ENCODE measurements around the gene MPPED1. TPM values are rescaled to one million over a fixed set of nuclear protein-coding genes. Genes with fewer than 3 reads are reported as not detected.

The MPPED1 gene
- total and polyA plus RNA-seq, 2 experiments from 2014 or later, result 0.30 to 0.97 TPM

GRCh38 chr22:43506487-43506886, 94.7 kb downstream of the MPPED1 start:
- no peaks in the 10 kb centered on the region for H3K9me2 ChIP-seq (replicated peaks; ENCODE audit: insufficient read depth)
- no peaks in the 10 kb centered on the region for H3K4me1 ChIP-seq (ENCODE audit: insufficient read depth)
- no peak for TF ChIP-seq EZH2 (IDR thresholded peaks at IDR 0.05; ENCODE audit: borderline replicate concordance)
- TF ChIP-seq, protein P1, sequence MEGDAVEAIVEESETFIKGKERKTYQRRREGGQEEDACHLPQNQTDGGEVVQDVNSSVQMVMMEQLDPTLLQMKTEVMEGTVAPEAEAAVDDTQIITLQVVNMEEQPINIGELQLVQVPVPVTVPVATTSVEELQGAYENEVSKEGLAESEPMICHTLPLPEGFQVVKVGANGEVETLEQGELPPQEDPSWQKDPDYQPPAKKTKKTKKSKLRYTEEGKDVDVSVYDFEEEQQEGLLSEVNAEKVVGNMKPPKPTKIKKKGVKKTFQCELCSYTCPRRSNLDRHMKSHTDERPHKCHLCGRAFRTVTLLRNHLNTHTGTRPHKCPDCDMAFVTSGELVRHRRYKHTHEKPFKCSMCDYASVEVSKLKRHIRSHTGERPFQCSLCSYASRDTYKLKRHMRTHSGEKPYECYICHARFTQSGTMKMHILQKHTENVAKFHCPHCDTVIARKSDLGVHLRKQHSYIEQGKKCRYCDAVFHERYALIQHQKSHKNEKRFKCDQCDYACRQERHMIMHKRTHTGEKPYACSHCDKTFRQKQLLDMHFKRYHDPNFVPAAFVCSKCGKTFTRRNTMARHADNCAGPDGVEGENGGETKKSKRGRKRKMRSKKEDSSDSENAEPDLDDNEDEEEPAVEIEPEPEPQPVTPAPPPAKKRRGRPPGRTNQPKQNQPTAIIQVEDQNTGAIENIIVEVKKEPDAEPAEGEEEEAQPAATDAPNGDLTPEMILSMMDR (IDR thresholded peaks at IDR 0.05; ENCODE audit: poor library complexity), result no peak
- TF ChIP-seq EZH2phosphoT487 (IDR thresholded peaks at IDR 0.05; ENCODE audit: low read depth, severe bottlenecking, unreplicated experiment), result no peak
- no peaks in the 10 kb centered on the region for H4K20me1 ChIP-seq (ENCODE audit: insufficient read depth, poor library complexity, severe bottlenecking)
- no peaks in the 10 kb centered on the region for H3K9me3 ChIP-seq (ENCODE audit: low read depth)
- no peaks in the 10 kb centered on the region for H3K27me3 ChIP-seq
- WGBS (ENCODE audit: low lambda C conversion rate, missing lambda C conversion rate), result 89% methylated on average over 12 of the region's 12 CpGs
- no peak overlapping the region for H3K4me3 ChIP-seq
- H3K79me2 ChIP-seq, result no peaks in the 10 kb centered on the region
- no peak overlapping the region for H2AFZ ChIP-seq
- no peaks in the 10 kb centered on the region for H3K36me3 ChIP-seq (replicated peaks; ENCODE audit: insufficient read depth, low read depth)
- DNase-seq (ENCODE audit: low spot score), result no peak
- H3K27ac ChIP-seq, result no peak overlapping the region
- H3K4me2 ChIP-seq, result no peak overlapping the region

DNA sequence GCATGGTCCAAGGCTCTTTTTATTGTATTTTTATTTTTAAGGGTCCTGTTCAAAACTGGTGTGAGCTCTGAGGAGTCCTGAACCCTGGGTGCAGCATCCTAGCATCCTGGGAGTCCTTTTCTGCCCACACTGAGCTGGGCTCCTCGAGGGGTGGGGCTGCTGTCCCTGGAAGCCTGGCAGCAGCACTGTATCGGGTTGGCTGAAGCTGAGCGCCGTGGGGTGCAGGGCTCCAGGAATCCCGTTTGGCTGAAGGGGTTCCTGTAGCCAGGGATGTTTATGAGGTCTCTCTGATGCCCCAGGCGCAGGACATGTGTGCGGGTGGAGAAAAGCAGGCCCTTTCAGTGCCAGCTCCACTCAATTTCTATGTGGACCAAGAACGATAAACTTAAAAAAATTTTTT, 95.4 kb downstream of the MPPED1 start:
- Histone ChIP-seq H3K27me3 (no peaks in the 10 kb centered on the region), H3K4me3 (no peak overlapping the region), H3K9me2 (replicated peaks; ENCODE audit: insufficient read depth) (no peaks in the 10 kb centered on the region), H3K4me1 (ENCODE audit: insufficient read depth) (no peaks in the 10 kb centered on the region), H4K20me1 (ENCODE audit: insufficient read depth, poor library complexity, severe bottlenecking) (no peaks in the 10 kb centered on the region), H3K27ac (no peak overlapping the region), H2AFZ (no peak overlapping the region), H3K79me2 (no peaks in the 10 kb centered on the region), H3K9me3 (ENCODE audit: low read depth) (no peaks in the 10 kb centered on the region), H3K4me2 (no peak overlapping the region), H3K36me3 (replicated peaks; ENCODE audit: insufficient read depth, low read depth) (no peaks in the 10 kb centered on the region)
- DNase-seq (ENCODE audit: low spot score), result no peak
- 88% methylated on average over 8 of the region's 8 CpGs for WGBS (ENCODE audit: low lambda C conversion rate, missing lambda C conversion rate)
- TF ChIP-seq, protein P1 (IDR thresholded peaks at IDR 0.05; ENCODE audit: poor library complexity), result no peak
- TF ChIP-seq EZH2phosphoT487 (IDR thresholded peaks at IDR 0.05; ENCODE audit: low read depth, severe bottlenecking, unreplicated experiment), result no peak
- no peak for TF ChIP-seq EZH2 (IDR thresholded peaks at IDR 0.05; ENCODE audit: borderline replicate concordance)

GRCh38 chr22:43508489-43508888, 96.7 kb downstream of the MPPED1 start:
- DNase-seq (ENCODE audit: low spot score), result no peak
- no peaks in the 10 kb centered on the region for H3K9me3 ChIP-seq (ENCODE audit: low read depth)
- H3K4me1 ChIP-seq (ENCODE audit: insufficient read depth), result no peaks in the 10 kb centered on the region
- TF ChIP-seq EZH2phosphoT487 (IDR thresholded peaks at IDR 0.05; ENCODE audit: low read depth, severe bottlenecking, unreplicated experiment) (no peak), EZH2 (IDR thresholded peaks at IDR 0.05; ENCODE audit: borderline replicate concordance) (no peak)
- TF ChIP-seq, protein P1 (IDR thresholded peaks at IDR 0.05; ENCODE audit: poor library complexity), result no peak
- H3K4me2 ChIP-seq, result no peak overlapping the region
- H3K27me3 ChIP-seq, result no peaks in the 10 kb centered on the region
- H3K36me3 ChIP-seq (replicated peaks; ENCODE audit: insufficient read depth, low read depth), result no peaks in the 10 kb centered on the region
- H3K79me2 ChIP-seq, result no peaks in the 10 kb centered on the region
- H2AFZ ChIP-seq, result no peak overlapping the region
- no peaks in the 10 kb centered on the region for H4K20me1 ChIP-seq (ENCODE audit: insufficient read depth, poor library complexity, severe bottlenecking)
- H3K27ac ChIP-seq, result no peak overlapping the region
- H3K4me3 ChIP-seq, result no peak overlapping the region
- no peaks in the 10 kb centered on the region for H3K9me2 ChIP-seq (replicated peaks; ENCODE audit: insufficient read depth)

- Histone ChIP-seq H3K27ac (no peak overlapping the region), H4K20me1 (ENCODE audit: insufficient read depth, poor library complexity, severe bottlenecking) (no peaks in the 10 kb centered on the region), H3K79me2 (no peaks in the 10 kb centered on the region), H3K36me3 (replicated peaks; ENCODE audit: insufficient read depth, low read depth) (no peaks in the 10 kb centered on the region), H3K27me3 (no peaks in the 10 kb centered on the region), H2AFZ (no peak overlapping the region), H3K9me3 (ENCODE audit: low read depth) (no peaks in the 10 kb centered on the region), H3K4me1 (ENCODE audit: insufficient read depth) (no peaks in the 10 kb centered on the region), H3K9me2 (replicated peaks; ENCODE audit: insufficient read depth) (no peaks in the 10 kb centered on the region), H3K4me3 (no peak overlapping the region), H3K4me2 (no peak overlapping the region)
- no peak for TF ChIP-seq EZH2 (IDR thresholded peaks at IDR 0.05; ENCODE audit: borderline replicate concordance)
- no peak for DNase-seq (ENCODE audit: low spot score)
- WGBS (ENCODE audit: low lambda C conversion rate, missing lambda C conversion rate), result 93% methylated on average over 2 of the region's 2 CpGs
Observed at GRCh38 chr22:43509337-43509736, 97.5 kb downstream of the MPPED1 start.

All from hepatocyte (in vitro differentiated cells).